ENCODE results near the gene KIF17.

- no peak for TF ChIP-seq CTCF (IDR thresholded peaks at IDR 0.05)
- TF ChIP-seq POLR2A (IDR thresholded peaks at IDR 0.05): no peak
Measured at GRCh38 chr1:20634065-20634593, 83.7 kb downstream of the KIF17 start.
